Spleen (tissue), 11 donors: ENCODE results near the gene PHC2. TPM values are rescaled to one million over a fixed set of nuclear protein-coding genes. Genes with fewer than 3 reads are reported as not detected.

Source experiments
- DNase-seq: peaks from one replicate; pipeline ENCODE4 v3.0.0-alpha.2; 2020
- H3K27ac ChIP-seq, 8 donors: fragments of 200-600 bp; sonication (generic) in 7 of 8; 1 replicate in 4 of 8; 2 replicates in 4 of 8; pipeline versions ENCODE4 v1.5.0 to v1.8.0; 2016 to 2021; ENCODE audit warnings: inconsistent platforms in 4 of 8, mild to moderate bottlenecking in 4 of 8, moderate library complexity in 1 of 8
- H3K27me3 ChIP-seq, 7 donors: fragments of 200-600 bp; sonication (generic) in 6 of 7; replicated peaks in 1 of 7; 1 replicate in 4 of 7; 2 replicates in 3 of 7; pipeline versions ENCODE4 v1.5.0 to v1.8.0; 2016 to 2021; ENCODE audit warnings: inconsistent platforms in 3 of 7, mild to moderate bottlenecking in 1 of 7
- H3K36me3 ChIP-seq, 6 donors: fragments of 200-600 bp; sonication (generic) in 5 of 6; 1 replicate in 4 of 6; 2 replicates in 2 of 6; pipeline versions ENCODE4 v1.5.0 to v1.8.0; 2016 to 2021; ENCODE audit warnings: inconsistent platforms in 2 of 6
- H3K4me1 ChIP-seq, 6 donors: fragments of 200-600 bp; sonication (generic) in 5 of 6; 1 replicate in 3 of 6; 2 replicates in 3 of 6; pipeline versions ENCODE4 v1.5.0 to v1.8.0; 2016 to 2021; ENCODE audit warnings: inconsistent platforms in 3 of 6
- H3K4me3 ChIP-seq, 8 donors: fragments of 200-600 bp; sonication (generic) in 7 of 8; 1 replicate in 4 of 8; 2 replicates in 4 of 8; pipeline versions ENCODE4 v1.5.0 to v1.8.0; 2016 to 2021; ENCODE audit warnings: inconsistent platforms in 4 of 8, mild to moderate bottlenecking in 4 of 8, moderate library complexity in 2 of 8
- H3K9me3 ChIP-seq, 8 donors: fragments of 200-600 bp; sonication (generic) in 7 of 8; 1 replicate in 4 of 8; 2 replicates in 4 of 8; pipeline versions ENCODE4 v1.5.0 to v1.8.0; 2016 to 2021; ENCODE audit warnings: inconsistent platforms in 4 of 8
- CTCF ChIP-seq, 11 experiments: fragments of 200-600 bp in 7 of 11; fragments of 450-650 bp in 4 of 11; sonication (generic) in 4 of 11; IDR thresholded peaks in 8 of 11; conservative IDR thresholded peaks in 3 of 11; 1 replicate in 7 of 11; 2 replicates in 4 of 11; pipeline versions ENCODE4 v1.4.0 to v1.8.0; 2016 to 2021; ENCODE audit warnings: antibody characterized with exemption in 11 of 11, inconsistent platforms in 4 of 11, mild to moderate bottlenecking in 1 of 11
- POLR2A ChIP-seq, 3 donors: fragments of 450-650 bp; IDR thresholded peaks; one replicate each; pipeline ENCODE4 v1.5.1; 2017; ENCODE audit warnings: antibody characterized with exemption in 3 of 3, mild to moderate bottlenecking in 1 of 3
- POLR2AphosphoS5 ChIP-seq, 3 donors: sonication (generic); formaldehyde crosslinking; IDR thresholded peaks; one replicate each; pipeline ENCODE4 v1.5.1; 2017; ENCODE audit warnings: antibody characterized with exemption in 3 of 3
- WGBS, 5 donors: extraction: QIAGEN DNeasy Blood & Tissue Kit in 3 of 5; methylation state at CpG; one replicate each; pipeline versions ENCODE4 v1.1.5 to v1.1.7; 2013 to 2018; 5-methylcytosine and 5-hydroxymethylcytosine counted together
- intact Hi-C: fragments of 100-400 bp; cut with DNase I; formaldehyde crosslinking; loops from one replicate; pipeline ENCODE4 v1.15.0; 2023; ENCODE audit warnings: low total_unique reads
- polyA plus RNA-seq, 3 donors: library from polyadenylated mRNA; stranded (reverse); fragments of 200-250 nt; gene quantifications; one replicate each; pipeline ENCODE4 v1.2.1, GENCODE V29; 2013
- total RNA-seq, 7 donors: library from RNA; depleted of rRNA in 3 of 7; stranded (reverse); fragments of >200 nt in 3 of 7; fragmentation: NEBNext Ultra II Directional in 4 of 7; extraction: Animal tissue kit (Norgen Biotek cat#: 25700) in 4 of 7; gene quantifications; one replicate each; pipeline versions ENCODE4 v1.1.0 to v1.2.1, GENCODE V29; 2016 to 2021
- donor health status: healthy with polysubstance abuse.
- donor health status: DM: no; HTN: no; CAD: no; lungs with moderate emphysema.
- donor health status: DM: no; HTN: no; CAD: no.
- donor health status: Bipolar disorder and iron deficiency.
- donor health status: healthy.
- donor health status: DM: no; HTN: no; CAD: no.
- donor health status: DM: yes; HTN: yes; CAD: no.

The PHC2 gene
- total and polyA plus RNA-seq, 10 donors = 51.1 to 272 (median 136) TPM

- intact Hi-C loops = no loop called here
- TF ChIP-seq CTCF (IDR thresholded peaks at IDR 0.05 in 8 of 11, conservative IDR thresholded peaks at IDR 0.05 in 3 of 11) (no peak), POLR2A (IDR thresholded peaks at IDR 0.05) (no peak), POLR2AphosphoS5 (IDR thresholded peaks at IDR 0.05) (no peak)
- H3K4me1 ChIP-seq = no peaks in the 10 kb centered on the region
- H3K4me3 ChIP-seq = no peak overlapping the region
- no peaks in the 10 kb centered on the region for H3K9me3 ChIP-seq
- WGBS, 5 donors = 86 to 93% (median 90%) methylated on average over 3 of the region's 3 CpGs
- H3K27ac ChIP-seq = no peak overlapping the region
- no peak for DNase-seq
- peaks cover 0 to 100% (median 51%) of the 10 kb centered on the region in 6 donors for H3K36me3 ChIP-seq
- H3K27me3 ChIP-seq = no peaks in the 10 kb centered on the region
Measured at GRCh38 chr1:33282791-33283190, 148.1 kb downstream of the PHC2 start.

GRCh38 chr1:33281554-33282303, 149.2 kb downstream of the PHC2 start:
- no peak overlapping the region for H3K4me3 ChIP-seq
- TF ChIP-seq CTCF (IDR thresholded peaks at IDR 0.05 in 8 of 11, conservative IDR thresholded peaks at IDR 0.05 in 3 of 11) (no peak), POLR2AphosphoS5 (IDR thresholded peaks at IDR 0.05) (peak in 1 of 3 donors; percentile 53), POLR2A (IDR thresholded peaks at IDR 0.05) (no peak)
- H3K27ac ChIP-seq = no peak overlapping the region
- 93 to 97% (median 95%) methylated on average over 17 of the region's 17 CpGs for WGBS, 5 donors
- H3K36me3 ChIP-seq = peaks cover 0 to 100% (median 62%) of the 10 kb centered on the region in 6 donors
- no peaks in the 10 kb centered on the region for H3K4me1 ChIP-seq
- intact Hi-C loops = no loop called here
- no peaks in the 10 kb centered on the region for H3K9me3 ChIP-seq
- no peaks in the 10 kb centered on the region for H3K27me3 ChIP-seq
- peak; percentile 68 for DNase-seq

GRCh38 chr1:33280091-33280661, 150.7 kb downstream of the PHC2 start:
- intact Hi-C loops = no loop called here
- Histone ChIP-seq H3K36me3 (peaks cover 0 to 95% (median 64%) of the 10 kb centered on the region in 6 donors), H3K9me3 (no peaks in the 10 kb centered on the region), H3K4me1 (no peaks in the 10 kb centered on the region), H3K27ac (no peak overlapping the region), H3K4me3 (no peak overlapping the region), H3K27me3 (no peaks in the 10 kb centered on the region)
- 94 to 98% (median 97%) methylated on average over 28 to 29 of the region's 29 CpGs for WGBS, 5 donors
- TF ChIP-seq CTCF (IDR thresholded peaks at IDR 0.05 in 8 of 11, conservative IDR thresholded peaks at IDR 0.05 in 3 of 11) (no peak), POLR2A (IDR thresholded peaks at IDR 0.05) (no peak), POLR2AphosphoS5 (IDR thresholded peaks at IDR 0.05) (no peak)
- DNase-seq = peak; percentile 63

DNA sequence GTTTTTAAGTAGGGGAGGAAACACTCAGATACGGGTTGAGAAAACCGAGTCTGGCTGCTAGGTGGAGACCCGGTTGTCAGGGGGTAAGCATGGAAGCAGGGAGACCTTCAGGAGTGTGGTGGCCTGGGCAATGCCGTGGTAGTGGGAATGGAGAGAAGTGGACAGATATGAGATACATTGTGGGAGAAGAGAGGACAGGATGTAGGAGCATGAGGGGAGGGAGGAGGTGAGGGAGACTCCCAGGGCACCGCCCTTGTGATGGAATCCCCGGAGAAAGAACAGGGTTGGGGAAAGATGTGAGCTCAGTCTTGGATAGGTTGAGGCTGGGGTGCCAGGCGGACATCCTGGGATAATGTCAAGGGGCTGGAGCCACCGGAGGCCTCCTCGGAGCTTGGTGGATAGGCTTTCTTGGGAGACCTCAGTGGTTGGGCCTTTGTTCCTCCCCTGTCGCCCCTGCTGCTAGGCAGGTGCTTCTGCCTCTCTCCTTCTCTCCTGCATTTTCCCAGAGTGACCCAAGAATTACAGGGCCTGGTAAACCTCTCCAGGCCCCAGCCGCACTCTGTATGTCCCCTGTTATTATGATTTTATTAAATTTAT, 153.3 kb downstream of the PHC2 start:
- H3K4me3 ChIP-seq = no peak overlapping the region
- 87 to 94% (median 92%) methylated on average over 11 of the region's 11 CpGs for WGBS, 5 donors
- peak; percentile 21 for DNase-seq
- TF ChIP-seq CTCF (IDR thresholded peaks at IDR 0.05 in 8 of 11, conservative IDR thresholded peaks at IDR 0.05 in 3 of 11) (no peak), POLR2AphosphoS5 (IDR thresholded peaks at IDR 0.05) (no peak), POLR2A (IDR thresholded peaks at IDR 0.05) (no peak)
- intact Hi-C loops = no loop called here
- no peak overlapping the region for H3K27ac ChIP-seq
- peaks cover 0 to 69% (median 48%) of the 10 kb centered on the region in 6 donors for H3K36me3 ChIP-seq
- H3K9me3 ChIP-seq = no peaks in the 10 kb centered on the region
- no peaks in the 10 kb centered on the region for H3K27me3 ChIP-seq
- H3K4me1 ChIP-seq = peaks cover 0 to 22% (median 16%) of the 10 kb centered on the region in 6 donors
